ENCODE data around the gene KLF15.

KLF15 gene

DNA sequence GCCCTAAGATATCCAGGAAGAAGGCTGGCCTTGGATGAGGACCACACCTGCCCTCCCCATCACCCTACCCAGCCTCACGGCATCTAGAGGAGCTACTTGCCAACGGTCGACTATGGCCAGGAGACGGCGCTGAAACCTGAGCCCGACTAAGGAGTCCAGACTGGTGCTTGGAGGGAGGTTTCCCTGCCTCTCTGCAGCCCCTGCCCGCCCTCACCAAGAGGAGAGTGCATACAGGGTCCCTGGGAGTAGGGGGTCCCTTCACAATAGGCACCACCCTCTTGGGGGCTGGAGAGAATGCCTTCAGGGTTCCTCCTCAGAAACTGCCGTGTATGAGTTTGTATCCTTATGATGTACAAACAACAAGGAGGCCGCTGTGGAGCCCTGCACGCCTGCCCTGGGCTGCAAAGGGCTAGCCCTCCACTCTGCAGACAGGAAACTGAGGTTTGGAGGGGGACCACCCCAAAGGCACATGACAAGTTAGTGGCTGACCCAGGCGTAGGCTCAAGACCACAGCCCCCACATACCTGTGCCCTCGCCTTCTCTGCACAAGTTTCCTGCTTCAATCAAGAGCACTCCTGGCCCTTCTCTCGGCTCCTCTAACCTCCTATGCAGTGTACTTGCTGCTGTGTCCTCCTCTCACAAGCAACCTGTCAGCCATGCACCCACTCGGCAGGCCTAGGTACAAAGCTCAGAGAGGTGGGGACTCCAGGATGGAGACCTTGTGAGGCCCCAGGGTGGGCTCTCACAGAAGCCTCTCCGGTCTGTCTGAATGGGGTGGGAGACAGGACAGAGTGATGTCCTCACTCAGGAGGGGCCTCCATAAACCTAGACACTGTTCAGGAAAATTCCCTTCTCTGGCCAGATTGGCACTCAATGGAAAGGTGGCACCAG, 7.4 kb downstream of the KLF15 start:
- no peak for FAIRE-seq
- TF ChIP-seq POLR2AphosphoS5 (IDR thresholded peaks at IDR 0.05; ENCODE audit: low read depth, low read length) (no peak), POLR2A (IDR thresholded peaks at IDR 0.05; ENCODE audit: low read depth, low read length) (no peak), SPI1 (IDR thresholded peaks at IDR 0.05; ENCODE audit: low read depth, low read length) (no peak), TAF1 (IDR thresholded peaks at IDR 0.05; ENCODE audit: low read depth, low read length) (no peak), POU2F2 (IDR thresholded peaks at IDR 0.05; ENCODE audit: low read depth, low read length) (no peak)

DNA sequence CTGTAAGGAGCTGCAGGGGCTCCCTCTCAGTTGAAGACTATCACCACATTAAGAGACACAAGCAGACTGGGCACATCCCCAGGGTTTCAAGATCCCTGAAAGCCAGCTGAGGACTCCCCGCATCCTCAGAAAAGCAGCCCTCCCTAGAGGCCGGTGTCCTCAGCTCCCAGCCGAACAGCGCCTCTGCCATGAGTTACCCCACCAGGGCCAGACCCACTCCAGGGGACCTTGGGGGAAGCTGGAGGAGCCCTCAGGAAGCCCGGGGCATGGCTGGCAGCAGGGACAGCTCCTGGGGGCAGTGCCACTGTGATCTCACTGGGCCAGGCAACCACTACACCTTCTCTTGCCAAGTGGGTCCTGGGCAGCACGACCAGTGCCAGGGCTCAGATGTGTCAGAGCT, 8.1 kb downstream of the KLF15 start:
- FAIRE-seq (no peak), DNase-seq (ENCODE audit: insufficient read length, low spot score) (no peak)
- TF ChIP-seq POLR2AphosphoS5 (IDR thresholded peaks at IDR 0.05; ENCODE audit: low read depth, low read length) (no peak), SPI1 (IDR thresholded peaks at IDR 0.05; ENCODE audit: low read depth, low read length) (no peak), TAF1 (IDR thresholded peaks at IDR 0.05; ENCODE audit: low read depth, low read length) (no peak), POU2F2 (IDR thresholded peaks at IDR 0.05; ENCODE audit: low read depth, low read length) (no peak), PAX5 (IDR thresholded peaks at IDR 0.05; ENCODE audit: insufficient read depth, low read length, severe bottlenecking) (no peak)

More for the DNA sequence above, 7.4 kb downstream of the KLF15 start:
- DNase-seq (ENCODE audit: insufficient read length, low spot score) = no peak

DNA sequence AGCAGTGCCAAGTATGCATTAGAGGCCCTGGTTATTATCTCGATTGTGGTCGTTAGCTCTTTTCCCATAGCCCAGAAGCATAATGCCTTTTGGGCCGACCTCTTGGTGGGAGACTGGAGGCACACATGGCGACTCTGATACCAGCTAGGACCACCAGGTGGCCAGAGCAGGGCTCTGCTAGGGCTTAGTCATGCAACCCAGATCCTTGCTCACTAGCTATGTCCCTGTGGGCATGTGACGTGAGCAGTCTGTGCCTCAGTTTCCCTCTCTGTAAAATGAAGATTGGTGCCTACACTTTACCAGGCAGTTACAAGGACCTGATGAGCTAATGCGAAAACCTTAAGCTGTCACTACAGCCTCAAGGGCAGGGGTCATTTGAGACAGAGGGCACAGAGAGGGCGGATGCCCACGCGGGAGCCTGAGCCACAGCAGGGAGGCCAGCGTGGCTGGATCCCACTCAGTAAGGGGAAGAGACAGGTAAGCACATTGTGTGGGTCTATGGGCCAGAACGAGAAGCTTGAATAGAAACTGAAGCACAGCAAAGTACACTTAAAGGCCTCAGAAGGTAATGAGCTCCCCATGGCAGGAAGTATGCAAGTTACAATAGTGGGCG, 8.8 kb downstream of the KLF15 start:
- FAIRE-seq = no peak
- no peak for TF ChIP-seq POU2F2 (IDR thresholded peaks at IDR 0.05; ENCODE audit: low read depth, low read length)
- no peak for TF ChIP-seq TAF1 (IDR thresholded peaks at IDR 0.05; ENCODE audit: low read depth, low read length)
- no peak for TF ChIP-seq POLR2A (IDR thresholded peaks at IDR 0.05; ENCODE audit: low read depth, low read length)
- TF ChIP-seq PAX5 (IDR thresholded peaks at IDR 0.05; ENCODE audit: insufficient read depth, low read length, severe bottlenecking) = no peak
- TF ChIP-seq SPI1 (IDR thresholded peaks at IDR 0.05; ENCODE audit: low read depth, low read length) = no peak
- TF ChIP-seq POLR2AphosphoS5 (IDR thresholded peaks at IDR 0.05; ENCODE audit: low read depth, low read length) = no peak
- no peak for DNase-seq (ENCODE audit: insufficient read length, low spot score)

DNA sequence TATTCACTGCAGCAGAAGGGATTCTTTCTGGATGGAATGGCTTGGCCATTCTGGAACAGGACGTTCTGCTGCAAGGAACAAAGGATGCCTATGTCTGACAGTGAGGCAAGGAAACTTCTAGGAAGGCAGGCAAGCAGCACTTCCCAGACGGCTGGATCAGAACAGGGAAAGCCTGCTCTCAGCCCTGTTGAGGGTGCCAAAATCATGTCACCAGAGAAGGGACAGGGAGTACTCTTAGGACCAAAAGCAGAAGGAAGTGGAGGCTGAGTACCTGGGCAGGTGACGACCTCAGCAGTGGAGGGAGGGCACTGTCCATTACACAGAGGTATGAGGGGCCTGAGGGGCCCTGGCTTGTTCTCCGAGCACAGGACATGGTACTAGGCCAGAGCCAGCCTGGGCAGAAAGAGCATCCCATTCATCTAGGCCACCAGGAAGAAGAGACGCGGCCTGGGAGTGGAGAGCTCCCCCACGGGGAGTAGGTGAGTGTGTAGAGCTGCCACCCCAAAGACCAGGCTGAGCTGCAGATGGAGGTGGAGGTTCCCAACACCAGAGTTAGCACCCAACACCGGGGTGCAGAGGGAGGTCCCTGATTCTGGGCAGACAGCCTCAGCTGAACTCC, 9.6 kb downstream of the KLF15 start:
- no peak for TF ChIP-seq POLR2AphosphoS5 (IDR thresholded peaks at IDR 0.05; ENCODE audit: low read depth, low read length)
- no peak for TF ChIP-seq PAX5 (IDR thresholded peaks at IDR 0.05; ENCODE audit: insufficient read depth, low read length, severe bottlenecking)
- no peak for TF ChIP-seq POU2F2 (IDR thresholded peaks at IDR 0.05; ENCODE audit: low read depth, low read length)
- no peak for TF ChIP-seq POLR2A (IDR thresholded peaks at IDR 0.05; ENCODE audit: low read depth, low read length)
- no peak for TF ChIP-seq TAF1 (IDR thresholded peaks at IDR 0.05; ENCODE audit: low read depth, low read length)
- no peak for TF ChIP-seq SPI1 (IDR thresholded peaks at IDR 0.05; ENCODE audit: low read depth, low read length)

DNA sequence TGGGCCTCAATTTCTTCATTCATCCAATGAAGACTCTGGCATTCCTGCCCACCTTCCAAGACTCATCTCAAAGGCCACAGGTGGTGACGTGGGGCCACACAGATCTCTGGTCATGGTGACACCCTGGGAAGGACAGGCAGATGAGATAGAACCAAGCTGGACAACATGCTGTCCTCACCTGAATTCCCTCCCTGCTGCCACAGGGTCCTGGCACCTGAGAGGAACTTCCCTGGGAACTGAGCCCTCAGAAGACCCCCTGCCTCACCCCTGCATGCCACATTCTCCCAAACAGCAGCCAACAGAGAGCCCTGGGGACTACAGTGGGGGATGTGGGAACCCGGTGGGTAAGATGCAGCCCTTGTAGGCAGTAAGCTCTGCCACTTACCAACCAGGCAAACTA, 10.7 kb downstream of the KLF15 start:
- TF ChIP-seq POLR2A (IDR thresholded peaks at IDR 0.05; ENCODE audit: low read depth, low read length) = no peak
- TF ChIP-seq PAX5 (IDR thresholded peaks at IDR 0.05; ENCODE audit: insufficient read depth, low read length, severe bottlenecking) = no peak
- no peak for TF ChIP-seq TAF1 (IDR thresholded peaks at IDR 0.05; ENCODE audit: low read depth, low read length)
- TF ChIP-seq POU2F2 (IDR thresholded peaks at IDR 0.05; ENCODE audit: low read depth, low read length) = no peak
- no peak for TF ChIP-seq SPI1 (IDR thresholded peaks at IDR 0.05; ENCODE audit: low read depth, low read length)
- TF ChIP-seq POLR2AphosphoS5 (IDR thresholded peaks at IDR 0.05; ENCODE audit: low read depth, low read length) = no peak
- no peak for FAIRE-seq
- no peak for DNase-seq (ENCODE audit: insufficient read length, low spot score)

More for the DNA sequence above, 9.6 kb downstream of the KLF15 start:
- DNase-seq (ENCODE audit: insufficient read length, low spot score) = no peak
- FAIRE-seq = no peak

DNA sequence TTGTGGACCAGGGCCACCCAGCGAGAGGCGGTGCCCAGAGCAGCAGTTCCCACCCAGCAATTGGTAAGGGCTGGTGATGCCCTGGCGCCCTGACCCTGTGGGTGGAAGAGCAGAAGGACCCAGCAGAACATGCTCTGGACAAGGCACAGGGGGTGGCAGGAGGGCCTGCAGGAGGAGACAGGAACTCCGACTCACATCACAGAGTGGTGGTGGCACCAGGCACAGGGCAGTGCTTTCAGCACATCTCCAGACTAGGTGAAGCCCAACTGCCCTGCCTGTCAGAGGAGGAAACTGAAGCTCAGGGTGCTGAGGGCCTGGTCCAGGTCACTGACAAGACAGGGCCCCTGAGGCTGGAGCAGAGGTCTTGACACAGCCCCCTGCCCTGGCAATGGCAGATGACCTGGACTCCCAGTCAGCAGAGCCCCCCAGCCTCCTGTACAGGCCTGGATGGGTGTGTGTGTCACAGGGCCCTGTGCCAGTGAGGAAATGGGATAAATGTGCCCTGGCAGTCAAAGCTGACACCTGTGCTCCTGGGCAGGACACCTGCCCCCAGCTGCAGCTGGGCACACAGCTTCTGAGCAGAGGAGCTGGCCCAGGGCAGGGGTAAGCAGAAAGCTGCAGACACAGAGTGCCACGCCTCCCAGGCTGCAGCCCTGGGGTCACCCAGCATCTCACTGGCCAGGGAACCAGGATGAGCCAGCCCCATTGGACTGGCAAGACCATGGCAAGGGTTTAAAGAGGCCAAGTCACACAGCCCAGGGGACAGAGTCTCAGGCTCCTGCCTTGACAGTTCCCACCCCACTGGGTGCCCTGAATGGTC, 11.4 kb downstream of the KLF15 start:
- FAIRE-seq (no peak), DNase-seq (ENCODE audit: insufficient read length, low spot score) (no peak)
- TF ChIP-seq SPI1 (IDR thresholded peaks at IDR 0.05; ENCODE audit: low read depth, low read length) = no peak
- TF ChIP-seq PAX5 (IDR thresholded peaks at IDR 0.05; ENCODE audit: insufficient read depth, low read length, severe bottlenecking) = no peak
- no peak for TF ChIP-seq TAF1 (IDR thresholded peaks at IDR 0.05; ENCODE audit: low read depth, low read length)
- TF ChIP-seq POLR2AphosphoS5 (IDR thresholded peaks at IDR 0.05; ENCODE audit: low read depth, low read length) = no peak
- TF ChIP-seq POU2F2 (IDR thresholded peaks at IDR 0.05; ENCODE audit: low read depth, low read length) = no peak
- TF ChIP-seq POLR2A (IDR thresholded peaks at IDR 0.05; ENCODE audit: low read depth, low read length) = no peak

DNA sequence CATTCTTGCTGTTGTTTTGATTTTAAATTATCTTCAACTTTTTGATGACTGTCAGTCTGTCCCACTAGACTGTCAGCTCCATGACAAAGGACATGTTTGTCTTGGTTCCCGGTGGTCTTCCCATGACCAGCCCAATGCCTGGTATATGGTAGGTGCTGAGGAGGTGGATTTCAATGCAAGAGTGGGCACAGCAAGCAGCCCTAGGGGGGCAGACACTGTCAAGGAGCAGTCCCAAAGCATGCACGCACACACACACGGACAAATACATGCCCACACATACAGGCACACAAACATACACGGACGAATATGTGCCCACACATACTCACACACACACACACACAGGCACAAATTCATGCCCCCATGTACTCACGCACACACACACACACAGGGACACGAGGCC, 12.0 kb downstream of the KLF15 start:
- no peak for DNase-seq (ENCODE audit: insufficient read length, low spot score)
- no peak for FAIRE-seq
- TF ChIP-seq PAX5 (IDR thresholded peaks at IDR 0.05; ENCODE audit: insufficient read depth, low read length, severe bottlenecking) (no peak), TAF1 (IDR thresholded peaks at IDR 0.05; ENCODE audit: low read depth, low read length) (no peak), POU2F2 (IDR thresholded peaks at IDR 0.05; ENCODE audit: low read depth, low read length) (no peak), SPI1 (IDR thresholded peaks at IDR 0.05; ENCODE audit: low read depth, low read length) (no peak), POLR2A (IDR thresholded peaks at IDR 0.05; ENCODE audit: low read depth, low read length) (no peak), POLR2AphosphoS5 (IDR thresholded peaks at IDR 0.05; ENCODE audit: low read depth, low read length) (no peak)

DNA sequence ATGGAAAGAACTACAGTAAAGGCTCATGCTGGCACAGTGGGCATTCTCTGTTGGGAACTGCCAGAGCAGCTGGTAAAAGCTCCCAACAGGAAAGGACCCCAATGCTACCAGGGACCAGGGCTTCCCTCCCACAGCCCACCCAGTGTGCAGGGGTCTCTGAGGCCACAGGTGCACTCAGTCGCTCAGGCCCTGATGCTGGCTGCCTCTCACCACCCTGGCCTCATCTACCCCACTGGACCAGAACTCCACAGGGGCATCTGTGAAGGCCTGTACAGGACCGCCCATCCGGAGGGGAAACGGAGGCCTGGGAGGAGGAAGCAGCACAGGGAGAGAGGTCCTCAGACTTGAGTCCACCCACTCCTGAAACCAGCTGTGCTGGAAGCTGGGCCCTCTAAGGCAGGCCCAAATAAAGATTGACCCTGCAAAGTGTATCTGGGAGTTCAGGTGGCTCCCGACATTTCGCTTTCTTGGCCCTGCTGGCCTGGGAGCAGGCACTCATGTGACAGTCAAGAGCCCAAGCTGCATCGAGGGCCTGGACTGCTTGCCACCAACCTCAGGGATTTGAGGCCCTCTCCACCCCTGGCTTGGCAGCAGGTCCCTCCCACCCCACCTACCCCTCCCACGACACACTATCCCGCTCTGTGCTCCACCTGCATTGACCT, 12.7 kb downstream of the KLF15 start:
- no peak for FAIRE-seq
- TF ChIP-seq TAF1 (IDR thresholded peaks at IDR 0.05; ENCODE audit: low read depth, low read length) (no peak), SPI1 (IDR thresholded peaks at IDR 0.05; ENCODE audit: low read depth, low read length) (no peak), POLR2AphosphoS5 (IDR thresholded peaks at IDR 0.05; ENCODE audit: low read depth, low read length) (no peak), PAX5 (IDR thresholded peaks at IDR 0.05; ENCODE audit: insufficient read depth, low read length, severe bottlenecking) (no peak), POU2F2 (IDR thresholded peaks at IDR 0.05; ENCODE audit: low read depth, low read length) (no peak), POLR2A (IDR thresholded peaks at IDR 0.05; ENCODE audit: low read depth, low read length) (no peak)
- no peak for DNase-seq (ENCODE audit: insufficient read length, low spot score)
